Smooth muscle cell of the brain vasculature (primary cell): ENCODE results near the gene MYH11.

Source experiments
- DNase-seq: peaks from one replicate; pipeline ENCODE4 v3.0.0-alpha.2; 2012; ENCODE audit warnings: low read depth, low spot score

The MYH11 gene

GRCh38 chr16:15778204-15778743, 78.6 kb downstream of the MYH11 start:
- no peak for DNase-seq

- DNase-seq = peak; percentile 28
Measured at GRCh38 chr16:15777533-15778203, 79.2 kb downstream of the MYH11 start.

DNA sequence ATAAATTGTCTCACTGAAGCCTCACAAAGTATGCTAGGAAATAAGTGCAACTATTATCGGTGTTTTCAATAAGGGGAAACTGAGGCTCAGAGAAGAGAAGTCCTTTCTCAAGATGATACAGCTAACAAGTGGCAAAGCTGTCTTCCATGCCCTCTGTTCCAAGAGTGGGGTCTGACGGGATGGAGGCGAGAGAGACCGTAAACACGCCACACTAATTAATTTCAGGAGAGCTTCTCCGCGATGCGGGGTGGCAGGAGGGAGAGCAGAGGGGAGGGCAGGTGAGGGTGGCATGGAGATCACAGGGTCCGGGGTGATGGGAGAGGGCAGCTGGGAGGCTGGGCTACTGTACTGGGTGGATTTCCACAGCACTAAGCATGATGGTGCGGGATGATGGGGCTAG, 80.3 kb downstream of the MYH11 start:
- DNase-seq = no peak

GRCh38 chr16:15775663-15776304, 81.0 kb downstream of the MYH11 start:
- DNase-seq = no peak

- DNase-seq = no peak
Measured at GRCh38 chr16:15775209-15775608, 81.6 kb downstream of the MYH11 start.

GRCh38 chr16:15773968-15774367, 82.9 kb downstream of the MYH11 start:
- DNase-seq = no peak

DNA sequence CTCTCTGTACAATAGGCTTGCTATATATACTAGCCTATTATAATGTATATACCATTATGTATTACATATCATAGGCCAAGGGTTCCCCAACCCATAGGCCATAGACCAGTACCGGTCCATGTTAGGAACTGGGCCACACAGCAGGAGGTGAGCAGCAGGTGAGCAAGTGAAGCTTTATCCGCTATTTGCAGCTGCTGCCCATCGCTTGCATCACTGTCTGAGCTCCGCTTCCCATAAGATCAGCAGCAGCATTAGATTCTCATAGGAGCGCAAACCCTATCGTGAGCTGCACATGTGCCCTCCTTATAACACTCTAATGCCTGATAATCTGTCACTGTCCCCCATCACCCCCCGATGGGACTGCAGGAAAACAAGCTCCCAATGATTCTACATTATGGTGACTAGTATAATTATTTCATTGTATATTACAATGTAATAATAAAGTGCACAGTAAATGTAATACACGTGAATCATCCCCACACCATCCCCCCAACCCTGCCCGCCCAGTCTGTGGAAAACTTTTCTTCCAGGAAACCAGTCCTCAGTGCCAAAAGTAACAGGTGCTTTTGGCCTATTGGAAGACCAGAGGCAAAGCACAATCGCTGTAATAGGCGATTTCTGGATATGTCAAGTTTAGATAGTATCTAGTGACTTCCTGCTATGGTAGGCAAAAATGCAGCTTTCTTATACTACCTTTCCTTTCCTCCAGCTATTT, 84.1 kb downstream of the MYH11 start:
- DNase-seq = no peak

GRCh38 chr16:15771694-15772093, 85.1 kb downstream of the MYH11 start:
- no peak for DNase-seq

DNA sequence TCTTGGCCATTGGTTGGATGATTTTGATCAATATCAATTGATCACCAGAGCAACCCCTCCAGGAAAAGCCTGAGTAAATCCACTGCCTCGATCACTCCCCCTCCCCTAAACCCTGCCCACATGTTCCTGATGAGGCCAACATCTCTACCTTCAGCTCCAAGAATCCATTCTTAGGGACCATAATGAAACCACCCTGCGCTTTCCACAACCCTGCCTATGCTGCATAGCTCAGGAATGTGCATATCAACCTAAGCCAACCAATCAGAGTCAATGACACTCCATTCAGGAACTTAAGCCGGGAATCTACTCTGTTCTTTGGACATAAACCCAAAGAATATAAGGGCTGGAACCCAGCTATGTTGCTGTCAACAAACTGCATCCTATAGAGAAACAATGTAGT, 86.3 kb downstream of the MYH11 start:
- DNase-seq = no peak

DNA sequence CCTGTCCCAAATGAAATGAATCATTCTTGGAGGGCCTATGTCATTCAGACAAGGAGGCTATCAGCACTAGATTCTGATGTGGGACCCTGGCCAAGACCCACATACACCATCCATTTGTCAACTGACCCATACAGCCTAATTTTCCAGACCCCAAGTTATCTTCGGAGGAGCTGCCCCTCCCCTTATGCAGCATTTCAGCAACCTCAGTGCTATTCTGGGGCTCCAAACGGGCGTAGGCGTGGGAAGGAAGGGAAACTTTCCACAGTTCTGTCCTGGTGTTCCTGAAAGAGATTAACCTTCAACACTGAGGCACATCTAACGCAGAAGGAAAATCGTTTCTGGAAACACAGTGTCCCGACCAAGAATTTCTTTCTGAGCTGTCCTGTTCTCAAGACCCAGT, 86.7 kb downstream of the MYH11 start:
- DNase-seq = no peak

- DNase-seq = no peak
Measured at GRCh38 chr16:15769239-15769638, 87.6 kb downstream of the MYH11 start.

DNA sequence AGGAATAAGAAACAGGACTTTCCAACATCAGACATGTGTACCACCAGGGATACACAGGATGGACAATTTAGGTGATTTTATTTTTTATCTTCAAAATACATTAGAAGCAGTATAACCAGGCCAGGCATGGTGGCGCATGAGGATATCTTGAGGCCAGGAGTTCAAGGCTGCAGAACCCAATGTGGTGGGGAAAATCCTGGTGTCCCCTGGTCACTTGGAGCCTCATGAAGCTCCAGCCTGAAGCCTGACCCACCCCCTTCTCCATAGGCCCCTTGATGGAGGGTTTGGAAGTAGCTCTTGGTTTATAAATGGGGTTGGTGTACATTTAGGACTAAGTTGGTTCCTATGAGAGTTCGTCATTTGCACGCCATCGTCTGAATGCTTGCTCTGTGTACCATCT, 88.6 kb downstream of the MYH11 start:
- no peak for DNase-seq

DNA sequence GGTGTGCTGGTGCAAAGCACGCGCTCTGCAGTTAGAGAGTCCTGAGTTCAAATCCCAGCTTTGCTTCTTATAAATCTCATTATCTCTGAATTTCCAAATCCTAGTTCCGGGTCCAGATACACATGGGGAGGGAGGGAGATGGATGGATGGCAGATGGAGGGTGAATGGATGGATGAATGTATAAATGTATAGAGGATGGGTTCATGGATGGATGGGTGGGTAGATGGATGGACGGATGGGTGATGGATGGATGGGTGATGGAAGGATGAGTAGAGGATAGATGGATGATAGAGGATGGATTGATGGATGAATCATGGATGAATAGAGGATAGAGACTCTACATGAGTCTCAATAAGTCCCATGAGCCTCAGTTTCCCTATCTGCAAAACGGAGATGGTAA, 89.9 kb downstream of the MYH11 start:
- no peak for DNase-seq

- no peak for DNase-seq
Measured at GRCh38 chr16:15765880-15766279, 90.9 kb downstream of the MYH11 start.

- DNase-seq = no peak
Measured at GRCh38 chr16:15765116-15765515, 91.7 kb downstream of the MYH11 start.

GRCh38 chr16:15764112-15764511, 92.7 kb downstream of the MYH11 start:
- no peak for DNase-seq

- no peak for DNase-seq
Measured at GRCh38 chr16:15760129-15760528, 96.7 kb downstream of the MYH11 start.

DNA sequence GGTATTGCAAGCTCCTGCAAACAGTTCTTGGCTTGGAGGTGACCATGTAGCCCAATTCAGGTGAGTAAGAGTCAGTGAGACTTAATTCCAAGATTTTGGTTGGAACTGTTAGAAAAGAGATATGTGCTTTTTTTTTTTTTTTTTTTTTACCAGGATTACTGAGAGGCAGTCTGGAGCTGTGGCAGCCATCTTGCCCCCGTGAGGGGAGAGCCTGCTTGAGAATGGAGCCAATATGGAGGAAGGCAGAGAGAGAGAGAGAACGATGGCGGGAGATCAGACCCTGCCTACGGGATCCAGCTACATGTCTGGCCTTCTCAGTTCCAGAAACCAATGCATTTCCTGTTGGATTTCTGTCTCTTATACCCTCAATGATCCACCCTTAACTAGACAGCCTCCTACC, 97.8 kb downstream of the MYH11 start:
- no peak for DNase-seq

GRCh38 chr16:15757630-15758251, 99.1 kb downstream of the MYH11 start:
- no peak for DNase-seq

GRCh38 chr16:15757077-15757386, 99.8 kb downstream of the MYH11 start:
- DNase-seq = no peak

- DNase-seq = no peak
Measured at GRCh38 chr16:15754821-15755534, 101.8 kb downstream of the MYH11 start.
